Neural progenitor cell (in vitro differentiated cells): ENCODE data around the gene ALOX15. TPM values are rescaled to one million over a fixed set of nuclear protein-coding genes. Genes with fewer than 3 reads are reported as not detected.

ENCODE experiments used
- DNase-seq: peaks from one replicate; pipeline ENCODE4 v3.0.0-alpha.2; 2016; ENCODE audit warnings: low spot score
- H2AFZ ChIP-seq: fragments of 200-600 bp; sonication (generic); replicated peaks from 2 replicates; pipeline ENCODE4 v1.6.1; 2016; ENCODE audit warnings: antibody characterized with exemption
- H3F3A ChIP-seq: fragments of 200-600 bp; sonication (generic); 2 replicates; pipeline ENCODE4 v1.6.1; 2016; ENCODE audit warnings: antibody characterized with exemption, low read depth
- H3K27ac ChIP-seq: fragments of 200-600 bp; sonication (generic); 2 replicates; pipeline ENCODE4 v1.5.1; 2016; ENCODE audit warnings: mild to moderate bottlenecking
- H3K27me3 ChIP-seq: fragments of 200-600 bp; sonication (generic); 2 replicates; pipeline ENCODE4 v1.6.1; 2016; ENCODE audit warnings: mild to moderate bottlenecking, moderate library complexity
- H3K36me3 ChIP-seq: fragments of 200-600 bp; sonication (generic); 2 replicates; pipeline ENCODE4 v1.5.1; 2016
- H3K4me1 ChIP-seq: fragments of 200-600 bp; sonication (generic); 2 replicates; pipeline ENCODE4 v1.6.1; 2016; ENCODE audit warnings: mixed run types
- H3K4me2 ChIP-seq: fragments of 200-600 bp; sonication (generic); 2 replicates; pipeline ENCODE4 v1.6.1; 2016
- H3K4me3 ChIP-seq: fragments of 200-600 bp; sonication (generic); 2 replicates; pipeline ENCODE4 v1.5.1; 2016
- H3K79me2 ChIP-seq: fragments of 200-600 bp; sonication (generic); 2 replicates; pipeline ENCODE4 v1.6.1; 2016; ENCODE audit warnings: low read depth
- H3K9ac ChIP-seq: fragments of 200-600 bp; sonication (generic); 2 replicates; pipeline ENCODE4 v1.6.1; 2016
- H3K9me3 ChIP-seq: fragments of 200-600 bp; sonication (generic); 2 replicates; pipeline ENCODE4 v1.5.1; 2016; ENCODE audit warnings: low read depth
- H4K20me1 ChIP-seq: fragments of 200-600 bp; sonication (generic); 2 replicates; pipeline ENCODE4 v1.6.1; 2016; ENCODE audit warnings: low read depth
- H3K27ac Mint-ChIP-seq: 3 replicates; pipeline ENCODE4 v1.8.0; 2021; ENCODE audit warnings: mixed read lengths
- H3K27me3 Mint-ChIP-seq: 2 replicates; pipeline ENCODE4 v1.8.0; 2022; ENCODE audit warnings: low read depth, mild to moderate bottlenecking, inconsistent platforms, moderate library complexity, mixed read lengths; ENCODE audit not compliant: insufficient read depth
- H3K36me3 Mint-ChIP-seq: 3 replicates; pipeline ENCODE4 v1.8.0; 2021; ENCODE audit warnings: mixed read lengths
- H3K4me1 Mint-ChIP-seq: 3 replicates; pipeline ENCODE4 v1.8.0; 2021; ENCODE audit warnings: mixed read lengths
- H3K4me3 Mint-ChIP-seq: 3 replicates; pipeline ENCODE4 v1.8.0; 2021; ENCODE audit warnings: mild to moderate bottlenecking, moderate library complexity, mixed read lengths
- H3K9me3 Mint-ChIP-seq: 3 replicates; pipeline ENCODE4 v1.8.0; 2020; ENCODE audit warnings: mixed read lengths
- EZH2 ChIP-seq: fragments of 200-600 bp; sonication (generic); IDR thresholded peaks from 2 replicates; pipeline ENCODE4 v1.6.1; 2017; ENCODE audit warnings: antibody characterized with exemption, mild to moderate bottlenecking, moderate library complexity
- EZH2phosphoT487 ChIP-seq: fragments of 200-600 bp; sonication (generic); IDR thresholded peaks from 2 replicates; pipeline ENCODE4 v1.6.1; 2017; ENCODE audit warnings: antibody characterized with exemption
- small RNA-seq: library from RNA; depleted of rRNA; stranded (forward); fragments of <200 nt; gene quantifications from one replicate; pipeline ENCODE3, GENCODE V24; 2015
- total RNA-seq: library from RNA; depleted of rRNA; stranded (reverse); fragments of >200 nt; gene quantifications from 2 replicates; pipeline ENCODE4 v1.2.3, GENCODE V29; 2015; ENCODE audit warnings: low replicate concordance
- TF ChIP-seq, protein P1 (sequence below): fragments of 200-600 bp; sonication (generic); IDR thresholded peaks from 2 replicates; pipeline ENCODE4 v1.5.1; 2017; ENCODE audit warnings: antibody characterized with exemption, mild to moderate bottlenecking

Gene ALOX15
- total RNA-seq, 1 donor from 2014 or later = not detected

- no peaks in the 10 kb centered on the region for H3K36me3 ChIP-seq
- H3K79me2 ChIP-seq = no peaks in the 10 kb centered on the region
- no peak overlapping the region for H3K4me3 ChIP-seq
- H3K27me3 ChIP-seq = peaks cover 47% of the 10 kb centered on the region
- H3K4me2 ChIP-seq = no peak overlapping the region
- H3K9ac ChIP-seq = no peak overlapping the region
- peak overlapping the region; percentile 89 for H3K4me3 Mint-ChIP-seq
- H3K4me1 ChIP-seq = peaks cover 25% of the 10 kb centered on the region
- H3K4me1 Mint-ChIP-seq = peaks cover 22% of the 10 kb centered on the region
- no peak overlapping the region for H3K27ac ChIP-seq
- H3F3A ChIP-seq = peaks cover under 1% of the 10 kb centered on the region
- DNase-seq = no peak
- H3K36me3 Mint-ChIP-seq = no peaks in the 10 kb centered on the region
- no peaks in the 10 kb centered on the region for H3K9me3 ChIP-seq
- H4K20me1 ChIP-seq = no peaks in the 10 kb centered on the region
- H3K27ac Mint-ChIP-seq = no peak overlapping the region
- no peaks in the 10 kb centered on the region for H3K9me3 Mint-ChIP-seq
- H3K27me3 Mint-ChIP-seq = peaks cover 47% of the 10 kb centered on the region
- H2AFZ ChIP-seq = no peak overlapping the region
- no peak for TF ChIP-seq EZH2
These were observed 58.8 kb downstream of the ALOX15 start for GRCh38 chr17:4582691-4583090.

GRCh38 chr17:4582101-4582501 lies 59.4 kb downstream of the ALOX15 start:
- no peak overlapping the region for H3K27ac ChIP-seq
- Mint-ChIP-seq H3K27me3 (peaks cover 47% of the 10 kb centered on the region), H3K27ac (no peak overlapping the region), H3K36me3 (no peaks in the 10 kb centered on the region), H3K9me3 (no peaks in the 10 kb centered on the region), H3K4me1 (peaks cover 27% of the 10 kb centered on the region), H3K4me3 (no peak overlapping the region)
- H3K9me3 ChIP-seq = no peaks in the 10 kb centered on the region
- no peak overlapping the region for H2AFZ ChIP-seq
- TF ChIP-seq EZH2 (no peak), EZH2phosphoT487 (no peak)
- TF ChIP-seq, protein P1, sequence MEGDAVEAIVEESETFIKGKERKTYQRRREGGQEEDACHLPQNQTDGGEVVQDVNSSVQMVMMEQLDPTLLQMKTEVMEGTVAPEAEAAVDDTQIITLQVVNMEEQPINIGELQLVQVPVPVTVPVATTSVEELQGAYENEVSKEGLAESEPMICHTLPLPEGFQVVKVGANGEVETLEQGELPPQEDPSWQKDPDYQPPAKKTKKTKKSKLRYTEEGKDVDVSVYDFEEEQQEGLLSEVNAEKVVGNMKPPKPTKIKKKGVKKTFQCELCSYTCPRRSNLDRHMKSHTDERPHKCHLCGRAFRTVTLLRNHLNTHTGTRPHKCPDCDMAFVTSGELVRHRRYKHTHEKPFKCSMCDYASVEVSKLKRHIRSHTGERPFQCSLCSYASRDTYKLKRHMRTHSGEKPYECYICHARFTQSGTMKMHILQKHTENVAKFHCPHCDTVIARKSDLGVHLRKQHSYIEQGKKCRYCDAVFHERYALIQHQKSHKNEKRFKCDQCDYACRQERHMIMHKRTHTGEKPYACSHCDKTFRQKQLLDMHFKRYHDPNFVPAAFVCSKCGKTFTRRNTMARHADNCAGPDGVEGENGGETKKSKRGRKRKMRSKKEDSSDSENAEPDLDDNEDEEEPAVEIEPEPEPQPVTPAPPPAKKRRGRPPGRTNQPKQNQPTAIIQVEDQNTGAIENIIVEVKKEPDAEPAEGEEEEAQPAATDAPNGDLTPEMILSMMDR = no peak
- H3F3A ChIP-seq = peaks cover 5% of the 10 kb centered on the region
- peaks cover 31% of the 10 kb centered on the region for H3K4me1 ChIP-seq
- H3K9ac ChIP-seq = no peak overlapping the region
- H3K4me2 ChIP-seq = no peak overlapping the region
- H4K20me1 ChIP-seq = no peaks in the 10 kb centered on the region
- H3K36me3 ChIP-seq = no peaks in the 10 kb centered on the region
- peaks cover 47% of the 10 kb centered on the region for H3K27me3 ChIP-seq
- no peak for DNase-seq
- no peaks in the 10 kb centered on the region for H3K79me2 ChIP-seq
- H3K4me3 ChIP-seq = no peak overlapping the region

Small RNA genes within 50 kb of the gene (small RNA-seq; reads per million reads assigned to genes)
- gene RNU6-955P = not detected

Other genes with a start within 250 kb of the ALOX15 start
- not detected in 2 replicates for gene SPNS3, start 207.7 kb downstream of the ALOX15 start, total RNA-seq
- 0.34 and 1.7 TPM in 2 replicates for gene SPNS2, start 142.8 kb downstream of the ALOX15 start, total RNA-seq
- 17.4 and 44.6 TPM in 2 replicates for gene MYBBP1A, start 86.3 kb downstream of the ALOX15 start, total RNA-seq
- not detected in 2 replicates for gene GGT6, start 81.1 kb downstream of the ALOX15 start, total RNA-seq
- gene SMTNL2, start 57.1 kb downstream of the ALOX15 start, total RNA-seq = 3.0 and 5.2 TPM in 2 replicates
- 22.4 and 38.1 TPM in 2 replicates for gene PELP1, start 62.5 kb upstream of the ALOX15 start, total RNA-seq
- gene ARRB2, start 69.0 kb upstream of the ALOX15 start, total RNA-seq = 33.3 and 64.9 TPM in 2 replicates
- gene MED11, start 89.8 kb upstream of the ALOX15 start, total RNA-seq = 27.3 and 31.6 TPM in 2 replicates
- not detected in 2 replicates for gene ZMYND15, start 98.2 kb upstream of the ALOX15 start, total RNA-seq
- gene CXCL16, start 98.2 kb upstream of the ALOX15 start, total RNA-seq = 0.21 and 0.43 TPM in 2 replicates
- not detected in 2 replicates for gene TM4SF5, start 130.2 kb upstream of the ALOX15 start, total RNA-seq
- gene VMO1, start 144.7 kb upstream of the ALOX15 start, total RNA-seq = 0.31 TPM in 1 of 2 replicates, not detected in the other
- not detected in 2 replicates for gene GLTPD2, start 147.3 kb upstream of the ALOX15 start, total RNA-seq
- 144 and 199 TPM in 2 replicates for gene PSMB6, start 154.5 kb upstream of the ALOX15 start, total RNA-seq
- 23.8 and 36.0 TPM in 2 replicates for gene PLD2, start 165.5 kb upstream of the ALOX15 start, total RNA-seq
- gene MINK1, start 191.7 kb upstream of the ALOX15 start, total RNA-seq = 26.2 and 34.6 TPM in 2 replicates